HG03469 (cell line): Measurements from ENCODE around the gene MBLAC1.

Experiments used
- ATAC-seq: cut with Tn5 transposase; IDR thresholded peaks from one replicate; pipeline ENCODE4 v1.9.1; 2021; ENCODE audit warnings: mild to moderate bottlenecking, moderate library complexity, moderate number of reproducible peaks; ENCODE audit not compliant: unreplicated experiment

Gene MBLAC1

DNA sequence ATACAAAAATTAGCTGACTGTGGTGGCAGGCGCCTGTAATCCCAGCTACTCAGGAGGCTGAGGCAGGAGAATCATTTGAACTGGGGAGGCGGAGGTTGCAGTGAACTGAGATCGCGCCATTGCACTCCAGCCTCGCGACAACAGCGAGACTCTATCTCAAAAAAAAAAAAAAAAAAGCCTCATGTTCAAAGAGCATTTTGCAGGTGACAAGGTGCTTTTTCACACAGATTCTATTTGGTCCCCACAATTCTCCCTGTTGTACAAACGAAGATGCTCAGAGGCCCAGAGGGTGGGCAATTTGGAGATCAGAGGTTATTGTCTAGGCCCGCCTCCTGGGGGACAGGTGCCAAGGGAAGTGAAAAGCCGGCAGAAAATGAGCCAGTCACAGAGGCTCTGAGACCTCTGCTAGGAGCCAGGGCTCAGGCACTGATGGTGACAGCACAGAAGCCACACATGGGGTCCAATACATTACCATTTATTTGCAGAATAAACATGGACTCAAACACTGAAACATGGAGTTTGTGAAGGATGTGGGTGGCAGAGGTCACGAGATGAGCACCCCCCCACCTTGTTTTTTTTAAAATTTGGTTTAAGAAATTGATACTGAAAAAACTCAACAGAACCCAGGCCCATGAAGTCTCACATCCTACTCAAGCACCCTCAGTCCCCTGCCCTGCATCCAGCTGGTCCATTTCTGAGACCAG lies 42.5 kb downstream of the MBLAC1 start:
- no peak for ATAC-seq

- ATAC-seq: no peak
Measured at GRCh38 chr7:100170101-100170897, 43.5 kb downstream of the MBLAC1 start.

- no peak for ATAC-seq
Measured at GRCh38 chr7:100171087-100171681, 44.4 kb downstream of the MBLAC1 start.

- ATAC-seq: no peak
Measured at GRCh38 chr7:100171840-100172239, 45.1 kb downstream of the MBLAC1 start.

GRCh38 chr7:100173806-100174495 lies 47.2 kb downstream of the MBLAC1 start:
- no peak for ATAC-seq

- ATAC-seq: no peak
Measured at GRCh38 chr7:100174582-100174981, 47.8 kb downstream of the MBLAC1 start.

DNA sequence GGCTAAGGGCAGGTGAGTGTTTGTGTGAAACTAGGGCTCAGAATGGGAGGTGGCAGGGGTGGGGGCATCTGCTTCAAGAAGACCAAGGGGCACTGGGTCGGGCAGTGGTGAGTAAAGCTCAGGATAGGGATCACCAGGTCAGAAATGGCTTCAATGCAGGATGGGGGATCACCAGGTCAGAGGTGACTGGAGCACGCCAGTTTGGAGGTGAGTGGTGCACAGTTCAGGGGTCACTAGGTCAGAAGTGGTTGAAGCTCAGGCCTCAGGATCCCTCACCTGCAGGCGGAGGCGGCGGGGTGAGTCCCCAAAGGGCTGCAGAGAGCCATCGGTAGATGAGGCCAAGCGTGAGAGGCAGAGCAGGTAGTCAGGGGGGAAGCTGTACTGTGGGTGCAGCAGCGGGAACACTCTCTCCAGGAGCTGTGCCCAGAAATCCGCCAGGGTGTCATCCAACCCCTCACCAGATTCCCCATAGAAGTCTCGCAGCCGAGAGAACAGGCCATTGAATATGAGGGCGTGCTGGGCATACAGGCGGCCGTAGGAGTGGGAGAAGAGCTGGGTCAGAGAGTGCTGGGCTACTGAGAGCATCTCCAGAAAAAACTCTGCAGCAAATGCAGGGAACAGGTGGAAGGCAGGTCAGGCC lies 48.6 kb downstream of the MBLAC1 start:
- ATAC-seq: no peak

DNA sequence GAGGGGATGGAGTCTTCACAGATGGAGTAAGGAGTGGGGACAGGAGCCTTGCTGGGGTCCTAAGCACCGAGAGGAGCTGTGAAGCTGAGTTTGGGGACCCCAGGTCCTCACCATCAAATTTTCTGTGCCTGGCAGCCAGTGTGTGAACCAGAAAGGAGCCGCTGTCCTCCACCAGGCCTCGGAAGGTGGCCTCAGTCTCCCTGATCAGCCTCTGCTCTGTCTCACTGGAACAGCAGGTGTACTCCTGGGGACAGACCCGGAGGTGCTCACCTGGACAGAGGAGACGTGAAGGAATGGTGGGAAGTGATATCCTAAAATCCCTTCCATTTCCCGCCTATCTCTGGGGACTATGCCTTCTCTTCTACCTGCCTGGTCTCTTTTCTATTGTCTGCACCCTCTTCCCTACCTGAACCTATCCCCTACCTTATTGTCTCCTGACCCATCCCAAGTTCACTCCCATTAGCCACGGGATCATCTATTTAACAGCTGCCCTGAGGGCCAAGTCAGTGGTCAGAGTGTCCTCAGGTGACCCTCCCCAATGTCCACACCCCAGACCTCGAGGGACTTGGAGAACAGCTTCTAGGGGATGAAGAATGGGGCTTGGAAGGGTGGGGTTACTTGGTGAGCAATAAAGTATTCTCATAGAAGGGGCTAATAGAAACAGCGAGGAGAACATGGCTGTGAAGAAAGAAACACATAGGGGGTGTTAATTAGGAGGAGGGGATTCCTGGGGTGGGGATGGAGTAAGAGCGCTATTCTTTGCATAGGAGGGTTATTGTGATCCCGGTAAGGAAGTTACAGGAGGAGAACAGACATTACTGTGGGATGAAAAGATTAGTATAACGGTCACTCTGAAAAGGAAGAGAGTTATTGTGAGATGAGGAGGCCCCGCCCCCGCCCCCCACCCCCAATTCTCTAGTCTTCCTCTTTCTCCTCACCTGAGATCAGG lies 49.6 kb downstream of the MBLAC1 start:
- no peak for ATAC-seq

DNA sequence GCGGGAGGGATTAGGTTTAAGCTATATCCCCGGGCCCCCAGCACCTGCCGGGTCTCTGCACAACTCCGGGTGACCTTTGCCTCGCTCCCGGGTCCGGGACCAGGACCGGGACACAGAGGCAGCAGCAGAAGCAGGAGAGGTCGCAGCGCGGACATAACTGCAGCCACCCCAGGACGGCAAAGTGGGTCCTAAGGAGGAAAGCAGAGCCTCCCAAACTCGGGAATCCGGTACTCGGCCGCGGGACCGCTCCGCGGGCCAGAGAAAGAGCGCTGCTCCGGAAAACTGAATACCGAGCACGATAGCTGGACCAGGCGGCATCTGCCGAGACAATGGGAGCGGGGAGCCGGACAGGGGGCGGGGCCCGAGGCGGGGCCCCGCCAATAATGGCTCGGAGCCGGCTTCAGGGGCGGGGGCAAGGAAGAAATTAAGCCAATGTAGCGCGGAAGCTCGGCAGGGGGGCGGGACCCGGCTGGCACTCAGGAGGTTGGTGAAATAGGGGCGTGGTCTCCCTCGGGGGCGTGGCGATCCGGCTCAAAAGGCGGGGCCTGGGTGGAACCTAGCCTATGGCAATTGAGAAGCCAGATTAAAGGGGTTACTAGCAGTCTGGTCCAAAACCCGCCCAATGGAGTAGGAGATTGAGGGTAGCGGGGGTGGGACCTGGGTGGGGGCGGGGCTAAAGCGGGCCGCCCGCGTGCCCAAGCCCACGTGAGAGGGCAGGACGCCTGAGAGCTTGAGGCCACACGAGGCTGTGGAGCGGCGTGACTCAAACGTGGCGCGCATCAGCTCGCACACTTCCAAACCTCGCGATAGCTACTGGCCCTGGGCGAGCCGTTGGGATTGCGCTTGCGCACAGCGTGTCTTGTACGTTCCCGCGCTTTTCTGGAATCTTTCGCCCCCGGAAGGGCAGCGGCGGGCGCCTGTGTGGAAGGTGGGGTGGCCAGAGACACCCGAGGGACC lies 50.6 kb downstream of the MBLAC1 start, which contains the start of the genes GPC2 and STAG3:
TSS of gene GPC2 (minus strand) at position 337 of the 957 bp plus-strand sequence. CDS start at position 155, 182 bp downstream.
TSS of gene STAG3 (plus strand) at position 874 of the 957 bp plus-strand sequence. CDS start 2,639 bp downstream, outside the sequence.
- ATAC-seq: peak; percentile 62
